Measurements from ENCODE around the gene LENG1. TPM values are rescaled to one million over a fixed set of nuclear protein-coding genes. Genes with fewer than 3 reads are reported as not detected.

LENG1 gene
- total and polyA plus RNA-seq, 9 of the 15 experiments (the other 6 are each of a cell fraction or from before 2014, with no cell fraction given) = 0.30 to 10.5 (median 4.7) TPM

GRCh38 chr19:54115109-54116063 lies 44.1 kb downstream of the LENG1 start, which contains the start of the genes PRPF31 and TFPT (continued):
- TF ChIP-seq JUN (IDR thresholded peaks at IDR 0.05; ENCODE audit: borderline replicate concordance, low read depth, low read length) = peak; percentile 51; the same call in 1 of the 2 replicates
- no peak for TF ChIP-seq JUN (CRISPR knock-in tag; IDR thresholded peaks at IDR 0.05; ENCODE audit: borderline replicate concordance)
- TF ChIP-seq IRF2 (CRISPR knock-in tag; IDR thresholded peaks at IDR 0.05) = no peak
- TF ChIP-seq BDP1 (IDR thresholded peaks at IDR 0.05; ENCODE audit: insufficient read depth, insufficient read length) = no peak
- no peak for TF ChIP-seq YBX1 (IDR thresholded peaks at IDR 0.05)
- TF ChIP-seq KHSRP (IDR thresholded peaks at IDR 0.05) = peak; percentile 91
- TF ChIP-seq RBBP5 (IDR thresholded peaks at IDR 0.05; ENCODE audit: borderline replicate concordance, insufficient read depth, low read length, poor library complexity, severe bottlenecking) = peak; percentile 77
- peak; percentile 86 for TF ChIP-seq ZNF175 (CRISPR knock-in tag; IDR thresholded peaks at IDR 0.05; ENCODE audit: low read depth)
- no peak for TF ChIP-seq MCM2 (IDR thresholded peaks at IDR 0.05; ENCODE audit: low read depth)
- 0 out of 2 replicates have a peak, but pooled peaks have one; percentile 41 for TF ChIP-seq DPF2 (IDR thresholded peaks at IDR 0.05)
- no peak for TF ChIP-seq FOXJ3 (CRISPR knock-in tag; IDR thresholded peaks at IDR 0.05)
- TF ChIP-seq CEBPB (tag; IDR thresholded peaks at IDR 0.05) = no peak
- peak; percentile 18; the same call in 1 of the 2 replicates for TF ChIP-seq CBX1 (IDR thresholded peaks at IDR 0.05; ENCODE audit: low read depth)
- no peak for TF ChIP-seq ZNF695 (CRISPR knock-in tag; IDR thresholded peaks at IDR 0.05)
- TF ChIP-seq CREB5 (CRISPR knock-in tag; IDR thresholded peaks at IDR 0.05) = no peak
- no peak for TF ChIP-seq REST (IDR thresholded peaks at IDR 0.05; ENCODE audit: borderline replicate concordance)
- TF ChIP-seq REST (CRISPR knock-in tag; IDR thresholded peaks at IDR 0.05; ENCODE audit: low read depth) = peak; percentile 77
- peak; percentile 12; the same call in 1 of the 2 replicates for TF ChIP-seq MITF (IDR thresholded peaks at IDR 0.05)

Data from K562 (cell line).